ENCODE results near the gene JMJD7.

GRCh38 chr15:41876689-41877088 lies 48.8 kb downstream of the JMJD7 start:
- TF ChIP-seq, protein P1, sequence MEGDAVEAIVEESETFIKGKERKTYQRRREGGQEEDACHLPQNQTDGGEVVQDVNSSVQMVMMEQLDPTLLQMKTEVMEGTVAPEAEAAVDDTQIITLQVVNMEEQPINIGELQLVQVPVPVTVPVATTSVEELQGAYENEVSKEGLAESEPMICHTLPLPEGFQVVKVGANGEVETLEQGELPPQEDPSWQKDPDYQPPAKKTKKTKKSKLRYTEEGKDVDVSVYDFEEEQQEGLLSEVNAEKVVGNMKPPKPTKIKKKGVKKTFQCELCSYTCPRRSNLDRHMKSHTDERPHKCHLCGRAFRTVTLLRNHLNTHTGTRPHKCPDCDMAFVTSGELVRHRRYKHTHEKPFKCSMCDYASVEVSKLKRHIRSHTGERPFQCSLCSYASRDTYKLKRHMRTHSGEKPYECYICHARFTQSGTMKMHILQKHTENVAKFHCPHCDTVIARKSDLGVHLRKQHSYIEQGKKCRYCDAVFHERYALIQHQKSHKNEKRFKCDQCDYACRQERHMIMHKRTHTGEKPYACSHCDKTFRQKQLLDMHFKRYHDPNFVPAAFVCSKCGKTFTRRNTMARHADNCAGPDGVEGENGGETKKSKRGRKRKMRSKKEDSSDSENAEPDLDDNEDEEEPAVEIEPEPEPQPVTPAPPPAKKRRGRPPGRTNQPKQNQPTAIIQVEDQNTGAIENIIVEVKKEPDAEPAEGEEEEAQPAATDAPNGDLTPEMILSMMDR (IDR thresholded peaks at IDR 0.05; ENCODE audit: low read length): no peak
- TF ChIP-seq EZH2 (IDR thresholded peaks at IDR 0.05; ENCODE audit: borderline replicate concordance, low read length): no peak
